Measurements from ENCODE around the gene DDX39A. TPM values are rescaled to one million over a fixed set of nuclear protein-coding genes. Genes with fewer than 3 reads are reported as not detected.

The DDX39A gene
- total RNA-seq, 2 experiments from 2014 or later, result 232 to 269 TPM

DNA sequence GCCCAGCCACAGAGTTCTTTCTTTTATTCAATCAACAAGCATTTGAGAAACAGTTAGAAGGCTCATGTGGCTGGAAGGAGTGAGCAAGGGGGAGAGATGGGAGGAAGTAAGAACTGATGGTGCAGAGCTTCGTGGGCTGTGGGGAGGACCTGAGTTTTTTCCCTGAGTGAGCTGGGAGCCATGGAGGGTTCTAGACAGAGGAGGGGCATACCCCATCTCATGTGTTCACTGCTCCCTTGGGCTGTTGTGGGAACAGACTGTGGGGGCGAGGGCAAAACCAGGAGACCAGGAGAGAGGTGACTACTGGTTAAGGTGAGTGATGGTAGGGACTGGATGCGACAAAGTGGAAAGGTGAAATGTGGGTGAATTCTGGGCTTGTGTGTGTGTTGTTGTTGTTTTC lies 11.6 kb upstream of the DDX39A start:
- POLR2A ChIA-PET, result no interaction called here
- H3K4me1 Mint-ChIP-seq, result peaks cover 34% of the 10 kb centered on the region
- CTCF ChIA-PET, result interaction anchor here (1.2 to 4.6 kb wide), 4 partner anchors 7 to 49 kb away, joined by 3 to 16 read pairs (median 8); no protein-coding TSS in a partner anchor
- DNase-seq, result no peak
- H3K36me3 Mint-ChIP-seq (ENCODE audit: low read depth), result peaks cover 2% of the 10 kb centered on the region
- no peak overlapping the region for H3K4me3 Mint-ChIP-seq
- H3K9me3 Mint-ChIP-seq, result no peaks in the 10 kb centered on the region
- H3K27ac Mint-ChIP-seq, result peak overlapping the region; percentile 0
- H3K27me3 Mint-ChIP-seq, result peaks cover 8% of the 10 kb centered on the region

DNA sequence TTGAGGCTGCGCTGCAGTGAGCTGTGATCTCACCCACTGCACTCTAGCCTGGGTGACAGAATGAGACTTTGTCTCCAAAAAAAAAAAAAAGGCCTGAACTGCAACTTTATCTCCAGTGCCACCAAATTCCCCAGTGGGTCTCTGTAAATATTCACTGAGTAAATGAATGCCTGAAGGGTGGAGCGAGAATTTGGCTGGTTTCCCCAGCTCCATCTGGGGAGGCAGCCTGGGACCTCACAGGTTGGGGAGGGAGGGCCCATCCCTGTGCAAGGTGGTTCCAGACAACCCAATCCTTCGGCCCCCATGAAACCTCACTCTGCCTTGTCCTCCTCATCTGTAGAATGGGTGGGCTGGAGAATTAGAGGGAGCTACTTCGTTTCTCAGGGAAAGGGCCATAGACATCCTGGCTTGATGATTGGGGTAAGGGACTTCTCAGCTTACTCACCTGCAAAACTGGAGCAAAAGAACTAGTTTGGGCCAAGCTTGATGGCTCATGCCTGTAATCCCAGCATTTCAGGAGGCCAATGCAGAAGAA lies 9.8 kb upstream of the DDX39A start:
- H3K4me3 Mint-ChIP-seq, result no peak overlapping the region
- no peak overlapping the region for H3K27ac Mint-ChIP-seq
- no peaks in the 10 kb centered on the region for H3K36me3 Mint-ChIP-seq (ENCODE audit: low read depth)
- ChIA-PET CTCF (interaction anchor here (0.5 to 4.6 kb wide), 6 partner anchors 9 to 127 kb away, joined by 3 to 16 read pairs (median 4); no protein-coding TSS in a partner anchor), POLR2A (no interaction called here)
- H3K9me3 Mint-ChIP-seq, result no peaks in the 10 kb centered on the region
- DNase-seq, result no peak
- peaks cover 8% of the 10 kb centered on the region for H3K27me3 Mint-ChIP-seq
- H3K4me1 Mint-ChIP-seq, result peaks cover 19% of the 10 kb centered on the region

DNA sequence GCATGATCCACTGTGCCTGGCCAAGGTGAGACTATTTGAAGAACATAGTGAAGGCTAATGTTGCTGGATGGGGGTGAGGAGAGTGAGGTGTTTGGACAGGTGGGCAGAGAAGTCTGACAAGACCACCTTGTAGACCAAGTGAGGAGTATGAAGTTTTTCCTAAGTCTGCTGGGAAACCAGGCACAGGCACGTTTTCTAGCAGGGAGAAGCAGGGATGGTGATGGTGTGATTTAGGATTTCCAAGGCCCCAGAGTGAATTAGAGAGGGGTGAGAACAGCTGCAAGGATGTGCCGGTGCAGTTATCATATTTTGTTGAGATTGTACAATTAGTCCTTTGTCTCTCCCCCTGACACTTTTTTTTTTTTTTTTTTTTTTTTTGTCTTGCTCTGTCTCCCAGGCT lies 8.3 kb upstream of the DDX39A start:
- Mint-ChIP-seq H3K27me3 (peaks cover 8% of the 10 kb centered on the region), H3K36me3 (ENCODE audit: low read depth) (no peaks in the 10 kb centered on the region), H3K4me3 (no peak overlapping the region), H3K27ac (peak overlapping the region; percentile 6), H3K4me1 (peaks cover 16% of the 10 kb centered on the region), H3K9me3 (no peaks in the 10 kb centered on the region)
- POLR2A ChIA-PET, result no interaction called here
- CTCF ChIA-PET, result interaction anchor here (1.4 kb wide), 1 partner anchor 45 kb away, joined by 5 read pairs; no protein-coding TSS in a partner anchor
- DNase-seq, result no peak

DNA sequence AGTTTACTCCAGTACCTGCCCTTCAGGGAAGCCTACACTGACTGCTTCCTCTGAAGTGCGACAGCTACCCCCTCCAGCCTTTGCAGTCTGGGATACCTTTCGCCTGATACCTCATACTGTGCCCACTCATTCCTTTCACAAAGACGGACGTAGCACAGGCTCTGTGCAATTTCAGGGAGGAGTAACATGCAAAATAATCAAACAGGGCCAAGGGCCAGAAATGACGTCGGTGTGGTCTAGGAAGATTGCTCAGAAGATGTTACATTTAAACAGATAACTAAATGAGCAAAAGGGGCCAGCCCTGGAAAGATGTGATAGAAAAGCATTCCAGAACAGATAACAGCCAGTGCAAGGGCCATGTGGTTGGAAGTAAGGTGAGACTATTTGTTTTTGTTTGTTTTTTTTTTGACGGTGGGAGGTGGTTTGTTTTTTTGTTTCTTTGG lies 6.6 kb upstream of the DDX39A start:
- H3K4me1 Mint-ChIP-seq, result peaks cover 9% of the 10 kb centered on the region
- no peak overlapping the region for H3K27ac Mint-ChIP-seq
- H3K27me3 Mint-ChIP-seq, result peaks cover 6% of the 10 kb centered on the region
- H3K36me3 Mint-ChIP-seq (ENCODE audit: low read depth), result no peaks in the 10 kb centered on the region
- no peaks in the 10 kb centered on the region for H3K9me3 Mint-ChIP-seq
- no peak for DNase-seq
- CTCF ChIA-PET, result interaction anchor here (2.4 kb wide), 1 partner anchor 19 kb away, joined by 5 read pairs; no protein-coding TSS in a partner anchor
- POLR2A ChIA-PET, result no interaction called here
- no peak overlapping the region for H3K4me3 Mint-ChIP-seq

DNA sequence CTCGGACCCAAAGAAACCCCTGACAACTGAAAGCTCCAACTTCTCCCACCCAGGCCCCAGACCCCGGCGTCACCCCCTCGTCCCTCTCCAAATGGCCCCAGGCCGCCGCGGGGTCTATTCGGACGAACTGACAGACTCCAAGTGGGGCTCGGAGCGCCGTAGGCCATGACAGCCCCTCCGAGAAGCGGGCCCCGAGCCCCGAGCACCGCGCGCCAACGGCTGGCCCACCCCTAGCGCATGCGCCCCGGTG lies 360 bp downstream of the DDX39A start:
- peak overlapping the region; percentile 99 for H3K4me3 Mint-ChIP-seq
- no peaks in the 10 kb centered on the region for H3K27me3 Mint-ChIP-seq
- peaks cover 38% of the 10 kb centered on the region for H3K36me3 Mint-ChIP-seq (ENCODE audit: low read depth)

DNA sequence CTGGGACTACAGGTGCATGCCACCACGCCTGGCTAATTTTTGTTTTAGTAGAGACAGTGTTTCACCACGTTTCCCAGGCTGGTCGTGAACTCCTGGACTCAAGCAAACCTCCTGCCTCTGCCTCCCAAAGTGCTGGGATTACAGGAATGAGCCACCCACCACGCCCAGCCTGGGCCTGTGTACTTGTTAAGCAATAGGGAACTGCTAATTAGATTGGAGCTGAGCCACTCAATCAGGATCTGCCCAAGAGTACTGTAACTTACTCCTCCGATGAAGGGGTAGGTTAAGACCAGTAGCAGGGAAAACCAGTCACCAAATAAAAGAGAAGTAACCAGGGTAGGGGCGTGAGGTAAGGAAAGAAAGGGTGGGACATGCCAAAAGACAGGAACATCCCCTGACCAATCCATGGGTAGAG lies 2.3 kb downstream of the DDX39A start:
- DNase-seq, result no peak
- POLR2A ChIA-PET, result no interaction called here
- Mint-ChIP-seq H3K4me3 (peak overlapping the region; percentile 99), H3K27me3 (no peaks in the 10 kb centered on the region), H3K4me1 (peaks cover 47% of the 10 kb centered on the region), H3K9me3 (peaks cover 4% of the 10 kb centered on the region), H3K36me3 (ENCODE audit: low read depth) (peaks cover 53% of the 10 kb centered on the region), H3K27ac (peak overlapping the region; percentile 82)
- CTCF ChIA-PET, result interaction anchor here (1.2 to 2.0 kb wide), 2 partner anchors 11 to 35 kb away, joined by 6 to 7 read pairs; partner anchors contain the start of gene ADGRE5

More for the DNA sequence above, 360 bp downstream of the DDX39A start:
- ChIA-PET CTCF (interaction anchor here (1.0 to 1.3 kb wide), 2 partner anchors 12 to 282 kb away, joined by 3 to 6 read pairs; no protein-coding TSS in a partner anchor), POLR2A (no interaction called here)
- no peak for DNase-seq
- peak overlapping the region; percentile 99 for H3K27ac Mint-ChIP-seq
- peaks cover 4% of the 10 kb centered on the region for H3K9me3 Mint-ChIP-seq
- peaks cover 40% of the 10 kb centered on the region for H3K4me1 Mint-ChIP-seq

DNA sequence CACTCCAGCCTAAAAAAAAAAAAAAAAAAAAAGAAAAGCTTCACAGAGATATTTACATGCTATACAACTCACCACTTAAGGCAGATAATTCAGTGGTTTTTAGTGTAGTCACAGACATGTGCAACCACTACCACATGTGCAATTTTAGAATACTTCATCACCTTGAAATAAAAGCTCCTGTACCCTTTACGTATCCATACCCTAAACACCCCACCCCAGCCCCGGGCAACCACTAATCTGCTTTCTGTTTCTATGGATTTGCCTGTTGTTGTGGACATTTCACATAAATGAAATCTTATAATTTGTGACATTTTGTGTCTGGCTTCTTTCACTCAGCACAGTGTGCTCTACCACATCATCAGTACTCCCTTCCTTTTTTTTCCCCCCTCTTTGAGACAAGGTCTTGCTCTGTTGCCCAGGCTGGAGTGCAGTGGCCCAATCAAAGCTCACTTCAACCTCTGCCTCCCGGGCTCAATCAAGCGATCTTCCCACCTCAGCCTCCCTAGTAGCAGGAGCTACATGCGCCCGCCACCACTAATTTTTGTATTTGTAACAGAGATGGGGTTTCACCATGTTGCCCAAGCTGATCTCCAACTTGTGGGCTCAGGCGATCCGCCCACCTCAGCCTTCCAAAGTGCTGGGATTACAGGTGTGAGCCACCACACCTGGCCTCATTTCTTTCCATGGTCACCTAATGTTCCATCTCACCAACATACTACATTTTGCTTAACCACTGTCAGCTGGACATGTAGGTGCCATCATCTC lies 4.0 kb downstream of the DDX39A start:
- Mint-ChIP-seq H3K27me3 (no peaks in the 10 kb centered on the region), H3K4me1 (peaks cover 53% of the 10 kb centered on the region), H3K9me3 (peaks cover under 1% of the 10 kb centered on the region), H3K36me3 (ENCODE audit: low read depth) (peaks cover 65% of the 10 kb centered on the region), H3K4me3 (no peak overlapping the region), H3K27ac (peak overlapping the region; percentile 36)
- no peak for DNase-seq
- POLR2A ChIA-PET, result no interaction called here
- CTCF ChIA-PET, result interaction anchor here (0.7 to 2.1 kb wide), 7 partner anchors 9 to 278 kb away, joined by 3 to 15 read pairs (median 5); partner anchors contain the start of genes ADGRE5 and ASF1B

DNA sequence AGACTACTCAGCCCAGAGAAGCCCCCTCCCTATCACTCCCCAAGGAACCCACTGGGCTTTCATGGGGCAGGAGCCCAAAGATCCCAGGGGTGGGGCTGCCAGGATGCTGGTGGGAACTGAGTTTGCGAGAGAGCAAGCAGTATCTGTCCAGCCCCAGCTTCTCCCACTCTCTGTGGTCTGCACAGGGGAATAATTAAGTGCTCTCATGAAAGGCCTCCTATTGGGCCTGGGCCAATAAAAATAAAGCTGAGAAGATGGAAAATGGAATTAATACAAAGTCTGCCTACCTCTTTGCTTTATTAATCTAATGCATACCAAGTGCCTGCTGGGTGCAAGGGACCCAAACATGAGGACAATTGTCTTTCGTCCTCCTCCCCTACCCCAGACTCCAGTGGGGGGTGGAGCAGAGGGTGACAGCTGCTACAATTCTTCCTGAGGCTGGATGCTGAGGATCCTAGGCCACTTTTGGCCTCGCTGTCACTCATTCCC lies 5.4 kb downstream of the DDX39A start:
- no peak overlapping the region for H3K4me3 Mint-ChIP-seq
- ChIA-PET CTCF (interaction anchor here (0.5 to 2.1 kb wide), 4 partner anchors 8 to 277 kb away, joined by 3 to 15 read pairs (median 6); partner anchors contain the start of gene ASF1B), POLR2A (no interaction called here)
- H3K36me3 Mint-ChIP-seq (ENCODE audit: low read depth), result peaks cover 73% of the 10 kb centered on the region
- H3K27me3 Mint-ChIP-seq, result no peaks in the 10 kb centered on the region
- peaks cover 54% of the 10 kb centered on the region for H3K4me1 Mint-ChIP-seq
- H3K9me3 Mint-ChIP-seq, result no peaks in the 10 kb centered on the region
- no peak for DNase-seq
- peak overlapping the region; percentile 50 for H3K27ac Mint-ChIP-seq

DNA sequence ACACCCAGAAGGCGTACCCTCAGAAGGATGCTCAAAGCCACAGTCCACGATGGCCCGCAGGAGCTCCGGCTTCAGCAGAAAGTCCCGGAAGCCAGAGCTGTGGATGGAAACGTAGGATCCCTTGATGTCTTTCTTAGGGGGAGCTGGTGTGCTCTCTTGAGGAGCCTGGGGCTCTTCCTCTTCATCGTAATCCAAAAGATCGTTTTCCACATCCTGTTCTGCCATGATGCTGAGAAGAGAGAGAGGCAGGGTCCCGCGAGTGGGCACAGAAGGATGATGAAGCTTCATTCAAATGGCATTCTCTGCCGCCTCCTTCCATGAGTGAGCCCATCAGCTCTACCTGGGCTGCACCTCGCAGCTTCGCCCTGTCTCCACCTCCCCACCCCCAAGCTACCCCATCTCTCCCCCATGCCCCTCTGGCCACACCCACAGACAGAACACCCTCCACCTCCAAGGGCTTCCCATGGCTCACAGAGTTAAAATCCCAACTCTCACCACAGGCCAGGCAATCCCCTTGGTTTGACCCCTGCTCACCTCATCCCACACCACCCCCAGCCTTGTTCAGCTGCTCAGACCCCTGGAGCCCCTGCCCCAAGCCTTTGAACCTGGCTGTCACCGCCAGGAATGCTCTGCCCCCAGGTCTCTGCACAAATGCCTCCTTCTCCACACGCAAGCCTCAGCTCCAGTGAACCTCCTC lies 6.0 kb downstream of the DDX39A start:
- Mint-ChIP-seq H3K27me3 (no peaks in the 10 kb centered on the region), H3K4me3 (no peak overlapping the region), H3K9me3 (no peaks in the 10 kb centered on the region), H3K27ac (peak overlapping the region; percentile 20), H3K36me3 (ENCODE audit: low read depth) (peaks cover 76% of the 10 kb centered on the region), H3K4me1 (peaks cover 58% of the 10 kb centered on the region)
- DNase-seq, result no peak
- ChIA-PET CTCF (interaction anchor here (0.8 to 1.4 kb wide), 2 partner anchors 18 to 277 kb away, joined by 4 to 5 read pairs; partner anchors contain the start of gene ASF1B), POLR2A (no interaction called here)

DNA sequence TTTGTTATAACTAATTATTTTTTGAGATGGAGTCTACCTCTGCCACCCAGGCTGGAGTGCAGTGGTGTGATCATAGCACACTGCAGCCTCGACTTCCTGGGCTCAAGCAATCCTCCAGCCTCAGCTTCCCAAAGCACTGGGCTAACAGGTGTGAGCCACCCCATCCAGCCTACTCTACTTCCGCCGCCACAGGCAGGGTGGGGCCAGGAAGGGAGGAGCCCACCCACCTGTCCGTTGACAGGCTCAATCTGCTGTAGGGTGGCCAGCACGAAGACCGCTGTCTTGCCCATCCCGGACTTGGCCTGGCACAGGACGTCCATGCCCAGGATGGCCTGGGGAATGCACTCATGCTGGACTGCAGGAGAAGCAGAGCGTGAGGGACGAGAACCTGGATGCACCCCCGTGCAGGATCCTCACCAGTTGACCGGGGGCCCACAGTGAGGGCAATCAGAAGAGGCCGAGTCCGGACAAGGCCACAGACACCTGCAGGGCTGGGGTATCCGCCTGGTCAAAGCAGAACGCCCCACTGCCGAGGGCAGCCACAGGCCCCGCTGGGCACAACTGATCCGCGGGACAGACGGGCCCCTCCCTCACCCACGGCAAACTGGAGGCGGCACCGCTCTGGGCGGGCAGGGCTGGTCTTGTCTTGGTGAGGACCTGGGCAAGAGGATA lies 6.7 kb downstream of the DDX39A start:
- no peak overlapping the region for H3K4me3 Mint-ChIP-seq
- no peak for DNase-seq
- H3K27me3 Mint-ChIP-seq, result no peaks in the 10 kb centered on the region
- H3K27ac Mint-ChIP-seq, result peak overlapping the region; percentile 20
- no peaks in the 10 kb centered on the region for H3K9me3 Mint-ChIP-seq
- ChIA-PET POLR2A (no interaction called here), CTCF (interaction anchor here (0.8 to 1.4 kb wide), 2 partner anchors 19 to 276 kb away, joined by 4 to 5 read pairs; partner anchors contain the start of gene ASF1B)
- H3K36me3 Mint-ChIP-seq (ENCODE audit: low read depth), result peaks cover 74% of the 10 kb centered on the region
- H3K4me1 Mint-ChIP-seq, result peaks cover 59% of the 10 kb centered on the region

DNA sequence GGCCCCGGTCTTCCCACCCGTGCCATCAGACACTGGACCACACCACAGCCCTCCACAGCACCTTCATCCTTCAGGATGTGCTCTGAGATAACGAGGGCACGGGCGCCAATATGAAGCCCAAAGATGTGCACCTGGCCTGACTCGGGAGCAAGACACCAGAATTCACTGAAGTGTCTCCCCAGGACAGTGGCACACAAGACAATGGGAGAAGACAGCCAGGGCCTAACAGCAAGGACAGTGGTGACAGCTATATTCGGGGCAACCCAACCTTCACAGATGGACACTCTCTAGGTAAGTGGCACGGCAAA lies 7.2 kb downstream of the DDX39A start:
- peaks cover 75% of the 10 kb centered on the region for H3K36me3 Mint-ChIP-seq (ENCODE audit: low read depth)
- CTCF ChIA-PET, result interaction anchor here (0.9 kb wide), 1 partner anchor 50 kb away, joined by 3 read pairs; no protein-coding TSS in a partner anchor
- no peaks in the 10 kb centered on the region for H3K9me3 Mint-ChIP-seq
- DNase-seq, result no peak
- POLR2A ChIA-PET, result no interaction called here
- H3K27me3 Mint-ChIP-seq, result no peaks in the 10 kb centered on the region
- peaks cover 58% of the 10 kb centered on the region for H3K4me1 Mint-ChIP-seq
- H3K4me3 Mint-ChIP-seq, result no peak overlapping the region
- H3K27ac Mint-ChIP-seq, result peak overlapping the region; percentile 57

DNA sequence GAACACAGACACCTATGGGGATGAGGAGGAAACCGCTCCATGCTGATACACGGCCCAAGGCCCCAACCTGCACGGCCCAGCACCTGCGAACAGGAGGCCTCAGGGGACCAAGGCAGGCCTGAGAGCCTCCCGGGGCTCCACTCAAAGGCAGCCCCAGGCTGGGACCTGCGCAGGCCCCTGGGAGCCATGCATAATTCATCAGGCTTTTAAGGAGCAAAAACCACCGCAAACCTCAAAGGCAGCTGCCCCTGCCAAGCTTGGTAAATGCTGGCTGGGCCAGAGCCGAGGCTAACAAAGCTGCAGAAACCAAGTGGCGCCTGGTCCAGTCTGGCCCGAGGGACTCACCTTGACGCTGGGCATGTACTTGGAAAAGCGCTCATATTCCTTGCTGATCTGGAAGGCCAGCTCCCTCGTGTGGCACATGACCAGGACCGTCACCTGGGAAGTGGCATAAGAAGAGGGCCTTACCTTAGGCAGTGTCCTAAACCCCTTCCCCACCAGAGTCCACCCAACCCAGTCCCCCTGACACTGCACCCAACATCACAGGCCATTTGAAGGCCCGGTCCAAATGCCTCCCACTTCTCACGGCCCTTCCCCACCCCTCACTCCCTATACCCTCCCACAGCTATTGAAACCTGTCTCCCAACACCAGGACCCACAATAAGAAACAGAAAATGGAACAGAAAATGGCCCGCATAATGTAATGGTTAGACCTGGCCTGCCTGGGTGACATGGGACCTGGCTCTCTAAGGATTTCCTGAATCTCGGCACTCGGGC lies 7.8 kb downstream of the DDX39A start:
- Mint-ChIP-seq H3K27ac (peak overlapping the region; percentile 57), H3K27me3 (no peaks in the 10 kb centered on the region), H3K4me3 (no peak overlapping the region), H3K4me1 (peaks cover 56% of the 10 kb centered on the region), H3K9me3 (no peaks in the 10 kb centered on the region), H3K36me3 (ENCODE audit: low read depth) (peaks cover 75% of the 10 kb centered on the region)
- DNase-seq, result no peak
- CTCF ChIA-PET, result interaction anchor here (0.9 to 2.5 kb wide), 4 partner anchors 10 to 275 kb away, joined by 3 to 10 read pairs (median 3); partner anchors contain the start of gene ASF1B
- POLR2A ChIA-PET, result no interaction called here
